ENCODE results near the gene MEN1.

- peak; percentile 56 to 70 (median 64) for TF ChIP-seq CTCF (IDR thresholded peaks at IDR 0.05)
- no peak for TF ChIP-seq POLR2A (IDR thresholded peaks at IDR 0.05)
Measured at GRCh38 chr11:64787526-64788320, 22.6 kb downstream of the MEN1 start.

Measured in upper lobe of left lung (tissue), 4 donors.